ENCODE data around the gene GRIA3. TPM values are rescaled to one million over a fixed set of nuclear protein-coding genes. Genes with fewer than 3 reads are reported as not detected.

GRIA3 gene
- polyA plus RNA-seq, 12 donors, result 1.7 to 5.6 (median 2.9) TPM; not detected in 2

- no peak for DNase-seq
Measured at GRCh38 chrX:123190096-123190495, 6.0 kb downstream of the GRIA3 start.

GRCh38 chrX:123193101-123193500 is 9.0 kb downstream of the GRIA3 start:
- no peak for DNase-seq

- no peak for DNase-seq
Measured at GRCh38 chrX:123199338-123199737, 15.3 kb downstream of the GRIA3 start.

GRCh38 chrX:123201720-123202119 is 17.6 kb downstream of the GRIA3 start:
- DNase-seq, result no peak

GRCh38 chrX:123202523-123202922 is 18.4 kb downstream of the GRIA3 start:
- DNase-seq, result no peak

- no peak for DNase-seq
Measured at GRCh38 chrX:123203772-123204171, 19.7 kb downstream of the GRIA3 start.

GRCh38 chrX:123206176-123206575 is 22.1 kb downstream of the GRIA3 start:
- DNase-seq, result no peak

GRCh38 chrX:123210252-123210651 is 26.2 kb downstream of the GRIA3 start:
- DNase-seq, result no peak

- no peak for DNase-seq
Measured at GRCh38 chrX:123215397-123216089, 31.5 kb downstream of the GRIA3 start.

- no peak for DNase-seq
Measured at GRCh38 chrX:123217077-123217476, 33.0 kb downstream of the GRIA3 start.

- DNase-seq, result no peak
Measured at GRCh38 chrX:123217728-123218127, 33.6 kb downstream of the GRIA3 start.

- no peak for DNase-seq
Measured at GRCh38 chrX:123219916-123220315, 35.8 kb downstream of the GRIA3 start.

GRCh38 chrX:123222920-123223319 is 38.8 kb downstream of the GRIA3 start:
- no peak for DNase-seq

- DNase-seq, result no peak
Measured at GRCh38 chrX:123223409-123223808, 39.3 kb downstream of the GRIA3 start.

GRCh38 chrX:123223859-123224258 is 39.8 kb downstream of the GRIA3 start:
- no peak for DNase-seq

GRCh38 chrX:123230798-123231197 is 46.7 kb downstream of the GRIA3 start:
- no peak for DNase-seq

- DNase-seq, result peak; percentile 14
Measured at GRCh38 chrX:123236859-123237258, 52.8 kb downstream of the GRIA3 start.

GRCh38 chrX:123237271-123237670 is 53.2 kb downstream of the GRIA3 start:
- DNase-seq, result no peak

GRCh38 chrX:123254457-123254856 is 70.4 kb downstream of the GRIA3 start:
- no peak for DNase-seq

- DNase-seq, result no peak
Measured at GRCh38 chrX:123256378-123256777, 72.3 kb downstream of the GRIA3 start.

- no peak for DNase-seq
Measured at GRCh38 chrX:123260920-123261418, 76.9 kb downstream of the GRIA3 start.

- DNase-seq, result no peak
Measured at GRCh38 chrX:123263270-123263669, 79.2 kb downstream of the GRIA3 start.

- no peak for DNase-seq
Measured at GRCh38 chrX:123263747-123264146, 79.7 kb downstream of the GRIA3 start.

GRCh38 chrX:123267220-123267619 is 83.1 kb downstream of the GRIA3 start:
- DNase-seq, result no peak
